Hepatocyte (in vitro differentiated cells): ENCODE measurements around the gene GGT6.

Source experiments
- CTCF ChIP-seq: fragments of 200-600 bp; sonication (generic); IDR thresholded peaks from 2 replicates; pipeline ENCODE4 v1.5.1; 2016; ENCODE audit warnings: antibody characterized with exemption, mild to moderate bottlenecking; ENCODE audit not compliant: poor library complexity
- EZH2 ChIP-seq: fragments of 200-600 bp; sonication (generic); IDR thresholded peaks from 2 replicates; pipeline ENCODE4 v1.6.1; 2016; ENCODE audit warnings: antibody characterized with exemption, mild to moderate bottlenecking, borderline replicate concordance

GRCh38 chr17:4507361-4508111 lies 52.8 kb downstream of the GGT6 start:
- TF ChIP-seq CTCF: no peak
- TF ChIP-seq EZH2: no peak
